Esophagus muscularis mucosa (tissue), 4 donors: ENCODE results near the gene PGLYRP4.

ENCODE experiments used
- CTCF ChIP-seq, 3 experiments: fragments of 200-600 bp in 2 of 3; fragments of 450-650 bp in 1 of 3; sonication (generic) in 2 of 3; IDR thresholded peaks; one replicate each; pipeline ENCODE4 v1.5.1; 2017 to 2019; ENCODE audit warnings: antibody characterized with exemption in 3 of 3, mild to moderate bottlenecking in 2 of 3, moderate library complexity in 1 of 3
- EP300 ChIP-seq: sonication (generic); formaldehyde crosslinking; IDR thresholded peaks from one replicate; pipeline ENCODE4 v1.6.1; 2017; ENCODE audit warnings: antibody characterized with exemption
- POLR2A ChIP-seq: fragments of 450-650 bp; IDR thresholded peaks from one replicate; pipeline ENCODE4 v1.6.1; 2017; ENCODE audit warnings: antibody characterized with exemption, moderate library complexity, mild to moderate bottlenecking, low read depth

DNA sequence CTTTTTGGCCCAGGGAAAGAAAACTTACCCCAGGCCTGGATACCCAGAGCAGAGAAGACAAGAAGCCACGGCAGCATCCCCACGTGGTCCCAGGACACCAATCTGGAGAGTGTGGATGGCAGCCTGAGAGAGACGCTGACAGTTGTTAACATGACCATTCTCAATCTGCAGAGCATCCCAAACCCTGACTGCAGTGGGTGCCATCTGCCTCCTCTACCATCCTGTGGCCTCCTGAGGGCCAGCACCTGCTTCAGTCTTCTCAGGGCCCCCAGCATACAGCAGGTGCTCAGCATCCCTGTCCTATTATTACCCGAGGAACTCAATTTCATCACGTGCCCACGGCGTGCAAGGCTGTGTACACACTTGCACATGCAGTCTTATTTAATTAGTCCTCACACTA lies 785 bp downstream of the PGLYRP4 start:
- no peak for TF ChIP-seq POLR2A
- no peak for TF ChIP-seq CTCF (IDR thresholded peaks at IDR 0.05)
- no peak for TF ChIP-seq EP300
